ENCODE data around the gene PARP8.

The PARP8 gene

DNA sequence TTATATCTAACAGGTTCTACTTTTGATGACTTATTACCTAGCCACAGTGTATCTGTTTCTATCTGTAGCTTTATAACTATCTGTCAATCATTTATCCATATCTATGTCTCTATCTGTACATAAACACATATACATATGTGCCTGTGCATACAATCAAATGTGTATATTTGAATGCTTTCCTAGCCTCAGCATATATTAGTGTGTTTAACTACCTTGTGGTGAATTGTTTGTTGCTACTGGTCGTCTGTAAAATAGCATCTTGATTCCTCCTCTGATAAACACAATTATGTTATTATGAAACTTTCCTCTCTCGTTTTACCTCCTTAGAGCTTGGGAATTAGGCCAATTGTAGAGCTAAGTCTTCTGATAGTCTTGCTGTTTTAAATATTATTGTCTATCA is 44.4 kb downstream of the PARP8 start:
- 0 out of 2 replicates have a peak, but pooled peaks cover under 1% of the 10 kb centered on the region for H3K36me3 ChIP-seq (ENCODE audit: insufficient read depth, low read length)
- no peak for TF ChIP-seq EZH2 (IDR thresholded peaks at IDR 0.05; ENCODE audit: borderline replicate concordance, low read length)
- TF ChIP-seq, protein P1, sequence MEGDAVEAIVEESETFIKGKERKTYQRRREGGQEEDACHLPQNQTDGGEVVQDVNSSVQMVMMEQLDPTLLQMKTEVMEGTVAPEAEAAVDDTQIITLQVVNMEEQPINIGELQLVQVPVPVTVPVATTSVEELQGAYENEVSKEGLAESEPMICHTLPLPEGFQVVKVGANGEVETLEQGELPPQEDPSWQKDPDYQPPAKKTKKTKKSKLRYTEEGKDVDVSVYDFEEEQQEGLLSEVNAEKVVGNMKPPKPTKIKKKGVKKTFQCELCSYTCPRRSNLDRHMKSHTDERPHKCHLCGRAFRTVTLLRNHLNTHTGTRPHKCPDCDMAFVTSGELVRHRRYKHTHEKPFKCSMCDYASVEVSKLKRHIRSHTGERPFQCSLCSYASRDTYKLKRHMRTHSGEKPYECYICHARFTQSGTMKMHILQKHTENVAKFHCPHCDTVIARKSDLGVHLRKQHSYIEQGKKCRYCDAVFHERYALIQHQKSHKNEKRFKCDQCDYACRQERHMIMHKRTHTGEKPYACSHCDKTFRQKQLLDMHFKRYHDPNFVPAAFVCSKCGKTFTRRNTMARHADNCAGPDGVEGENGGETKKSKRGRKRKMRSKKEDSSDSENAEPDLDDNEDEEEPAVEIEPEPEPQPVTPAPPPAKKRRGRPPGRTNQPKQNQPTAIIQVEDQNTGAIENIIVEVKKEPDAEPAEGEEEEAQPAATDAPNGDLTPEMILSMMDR (IDR thresholded peaks at IDR 0.05; ENCODE audit: low read length), result no peak
- no peaks in the 10 kb centered on the region for H3F3A ChIP-seq (ENCODE audit: insufficient read depth, low read length)
- H2AFZ ChIP-seq (ENCODE audit: low read length), result no peak overlapping the region
- H3K9me2 ChIP-seq (ENCODE audit: low read depth, low read length), result no peaks in the 10 kb centered on the region
- H3K27me3 ChIP-seq (ENCODE audit: insufficient read depth, low read length), result no peaks in the 10 kb centered on the region
- peak overlapping the region; percentile 12 for H3K4me3 ChIP-seq (ENCODE audit: low read depth, low read length, poor library complexity, severe bottlenecking)
- H3K9me3 ChIP-seq (ENCODE audit: low read length), result no peaks in the 10 kb centered on the region
- peak overlapping the region; percentile 8 for H3K27ac ChIP-seq (ENCODE audit: low read depth, low read length, poor library complexity, severe bottlenecking)
- peaks cover 72% of the 10 kb centered on the region for H3K79me2 ChIP-seq (ENCODE audit: insufficient read depth, low read length)
- peaks cover 42% of the 10 kb centered on the region for H3K4me1 ChIP-seq (ENCODE audit: insufficient read depth, low read length, severe bottlenecking)
- H3K9ac ChIP-seq (ENCODE audit: low read length), result no peak overlapping the region; the same call in 1 of the 2 replicates
- peak overlapping the region; percentile 57 for H3K4me2 ChIP-seq (ENCODE audit: low read length)
- H4K20me1 ChIP-seq (ENCODE audit: insufficient read depth, low read length), result no peaks in the 10 kb centered on the region

DNA sequence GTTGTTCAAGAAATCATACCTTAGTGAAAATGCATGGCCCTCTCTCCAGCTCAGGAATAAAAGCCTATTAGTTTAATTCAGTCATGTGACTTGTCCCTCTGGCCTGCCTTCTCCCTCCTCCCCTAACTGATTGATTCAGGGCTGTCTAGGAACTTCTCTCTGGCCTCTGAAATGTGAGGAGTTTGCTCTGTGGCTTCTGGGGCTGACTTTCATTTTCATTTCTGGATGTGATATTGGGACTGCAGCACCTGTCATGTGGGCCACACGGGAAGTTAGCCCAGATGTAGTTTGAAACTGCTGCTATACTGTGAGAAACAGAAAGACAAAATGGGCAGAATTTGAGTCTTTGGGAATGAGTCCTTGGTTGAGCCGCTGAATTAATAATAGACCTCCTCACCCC is 44.8 kb downstream of the PARP8 start:
- peaks cover 72% of the 10 kb centered on the region for H3K79me2 ChIP-seq (ENCODE audit: insufficient read depth, low read length)
- no peaks in the 10 kb centered on the region for H3K9me2 ChIP-seq (ENCODE audit: low read depth, low read length)
- peak overlapping the region; percentile 12 for H3K4me3 ChIP-seq (ENCODE audit: low read depth, low read length, poor library complexity, severe bottlenecking)
- H3K4me1 ChIP-seq (ENCODE audit: insufficient read depth, low read length, severe bottlenecking), result peaks cover 42% of the 10 kb centered on the region
- 0 out of 2 replicates have a peak, but pooled peaks cover 4% of the 10 kb centered on the region for H3K36me3 ChIP-seq (ENCODE audit: insufficient read depth, low read length)
- no peaks in the 10 kb centered on the region for H4K20me1 ChIP-seq (ENCODE audit: insufficient read depth, low read length)
- H2AFZ ChIP-seq (ENCODE audit: low read length), result no peak overlapping the region
- peak overlapping the region; percentile 57 for H3K4me2 ChIP-seq (ENCODE audit: low read length)
- peak overlapping the region; percentile 8 for H3K27ac ChIP-seq (ENCODE audit: low read depth, low read length, poor library complexity, severe bottlenecking)
- no peak overlapping the region; the same call in 1 of the 2 replicates for H3K9ac ChIP-seq (ENCODE audit: low read length)
- TF ChIP-seq, protein P1 (IDR thresholded peaks at IDR 0.05; ENCODE audit: low read length), result no peak
- TF ChIP-seq EZH2 (IDR thresholded peaks at IDR 0.05; ENCODE audit: borderline replicate concordance, low read length), result no peak
- H3F3A ChIP-seq (ENCODE audit: insufficient read depth, low read length), result no peaks in the 10 kb centered on the region
- H3K27me3 ChIP-seq (ENCODE audit: insufficient read depth, low read length), result no peaks in the 10 kb centered on the region
- H3K9me3 ChIP-seq (ENCODE audit: low read length), result no peaks in the 10 kb centered on the region

DNA sequence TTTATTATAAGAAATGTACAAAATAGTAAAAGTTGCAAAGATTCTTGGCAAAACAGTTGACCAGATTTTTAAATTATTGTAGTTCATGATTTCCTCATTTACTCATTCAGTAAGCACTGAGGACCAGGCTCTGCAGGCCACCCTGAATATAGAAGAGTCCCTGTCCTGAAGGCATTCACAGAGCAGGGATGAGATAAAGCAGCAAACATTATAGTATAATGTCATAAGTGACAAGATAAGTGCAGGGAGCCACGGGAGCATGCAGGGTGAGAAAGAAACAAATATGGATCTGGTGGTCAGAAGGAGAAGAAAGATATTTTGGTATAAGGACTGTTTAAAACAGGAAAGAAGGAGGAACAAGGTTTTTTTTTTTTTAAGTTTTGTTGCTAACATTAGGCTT is 46.0 kb downstream of the PARP8 start:
- Histone ChIP-seq H3K27me3 (ENCODE audit: insufficient read depth, low read length) (no peaks in the 10 kb centered on the region), H3K27ac (ENCODE audit: low read depth, low read length, poor library complexity, severe bottlenecking) (no peak overlapping the region), H3K9me2 (ENCODE audit: low read depth, low read length) (no peaks in the 10 kb centered on the region), H3K4me3 (ENCODE audit: low read depth, low read length, poor library complexity, severe bottlenecking) (no peak overlapping the region), H3F3A (ENCODE audit: insufficient read depth, low read length) (no peaks in the 10 kb centered on the region), H4K20me1 (ENCODE audit: insufficient read depth, low read length) (no peaks in the 10 kb centered on the region), H3K36me3 (ENCODE audit: insufficient read depth, low read length) (0 out of 2 replicates have a peak, but pooled peaks cover 4% of the 10 kb centered on the region), H3K9ac (ENCODE audit: low read length) (no peak overlapping the region), H2AFZ (ENCODE audit: low read length) (no peak overlapping the region), H3K79me2 (ENCODE audit: insufficient read depth, low read length) (peaks cover 71% of the 10 kb centered on the region), H3K9me3 (ENCODE audit: low read length) (no peaks in the 10 kb centered on the region), H3K4me2 (ENCODE audit: low read length) (no peak overlapping the region), H3K4me1 (ENCODE audit: insufficient read depth, low read length, severe bottlenecking) (peaks cover 42% of the 10 kb centered on the region)
- TF ChIP-seq, protein P1 (IDR thresholded peaks at IDR 0.05; ENCODE audit: low read length), result no peak
- TF ChIP-seq EZH2 (IDR thresholded peaks at IDR 0.05; ENCODE audit: borderline replicate concordance, low read length), result no peak
